HEK293 (cell line): ENCODE results near the gene PTBP1.

Source experiments
- CTCF ChIA-PET: fragments of 350-600 bp; formaldehyde crosslinking; extraction: SDS; loops from one replicate; lab custom pipeline; 2021; ENCODE audit warnings: antibody characterized with exemption; lab: Yijun Ruan, JAX
- POLR2A ChIA-PET: fragments of 300-600 bp; formaldehyde crosslinking; extraction: SDS; loops from one replicate; lab custom pipeline; 2020; ENCODE audit warnings: antibody characterized with exemption, inconsistent platforms; lab: Yijun Ruan, JAX
- H3K27ac ChIP-seq: fragments of 200-500 bp; sonication (Bioruptor generic); 2 replicates; pipeline ENCODE4 v1.5.1; 2014; ENCODE audit warnings: low read depth, low read length, control low read depth, inconsistent platforms; ENCODE audit errors: extremely low read depth
- H3K36me3 ChIP-seq, 2 experiments: fragments of 200-500 bp in 1 of 2; sonication (Bioruptor generic) in 1 of 2; 1 replicate in 1 of 2; 2 replicates in 1 of 2; pipeline ENCODE4 v1.5.1; 2014 to 2017; ENCODE audit warnings: inconsistent platforms in 2 of 2, low read length in 2 of 2; ENCODE audit not compliant: control insufficient read depth in 2 of 2, insufficient read depth in 1 of 2
- H3K4me1 ChIP-seq: fragments of 200-500 bp; sonication (Bioruptor generic); 2 replicates; pipeline ENCODE4 v1.5.1; 2014; ENCODE audit warnings: mild to moderate bottlenecking, low read length, inconsistent platforms; ENCODE audit not compliant: control insufficient read depth, insufficient read depth
- H3K4me3 ChIP-seq: 2 replicates; pipeline ENCODE4 v1.5.1; 2011; ENCODE audit warnings: low read depth, mild to moderate bottlenecking, control low read depth, low read length, moderate library complexity
- H3K9me3 ChIP-seq: fragments of 200-500 bp; sonication (Bioruptor generic); 2 replicates; pipeline ENCODE4 v1.5.1; 2014; ENCODE audit warnings: low read depth, low read length, inconsistent platforms; ENCODE audit not compliant: control insufficient read depth, insufficient read depth
- BCL6B ChIP-seq: fragments of 450-650 bp; formaldehyde crosslinking; IDR thresholded peaks from 2 replicates; pipeline ENCODE4 v1.5.1; 2017; ENCODE audit warnings: missing biosample characterization, missing genetic modification characterization
- EGR2 ChIP-seq: fragments of 450-650 bp; formaldehyde crosslinking; IDR thresholded peaks from 2 replicates; pipeline ENCODE4 v1.5.1; 2016; ENCODE audit warnings: low read depth, missing biosample characterization, missing genetic modification characterization
- ELK4 ChIP-seq: IDR thresholded peaks from 2 replicates; pipeline ENCODE4 v1.6.1; 2011; ENCODE audit warnings: mild to moderate bottlenecking, low read depth, low read length, borderline replicate concordance
- KLF10 ChIP-seq: fragments of 450-650 bp; IDR thresholded peaks from 2 replicates; pipeline ENCODE4 v1.5.1; 2018; ENCODE audit warnings: missing biosample characterization, mild to moderate bottlenecking, missing genetic modification characterization
- KLF16 ChIP-seq: fragments of 450-650 bp; formaldehyde crosslinking; IDR thresholded peaks from 2 replicates; pipeline ENCODE4 v1.5.1; 2017; ENCODE audit warnings: missing biosample characterization, missing genetic modification characterization
- MZF1 ChIP-seq: fragments of 450-650 bp; formaldehyde crosslinking; IDR thresholded peaks from 2 replicates; pipeline ENCODE4 v1.5.1; 2017; ENCODE audit warnings: missing biosample characterization, missing genetic modification characterization, borderline replicate concordance
- PBX3 ChIP-seq: sonication (generic); formaldehyde crosslinking; IDR thresholded peaks from 2 replicates; pipeline ENCODE4 v1.8.1; 2022; ENCODE audit warnings: mild to moderate bottlenecking, moderate library complexity, missing genetic modification reagents
- SCRT1 ChIP-seq: fragments of 450-650 bp; formaldehyde crosslinking; IDR thresholded peaks from 2 replicates; pipeline ENCODE4 v1.5.1; 2016; ENCODE audit warnings: missing biosample characterization, missing genetic modification characterization, borderline replicate concordance
- SP3 ChIP-seq: fragments of 450-650 bp; formaldehyde crosslinking; IDR thresholded peaks from 2 replicates; pipeline ENCODE4 v1.5.1; 2016; ENCODE audit warnings: missing biosample characterization, missing genetic modification characterization
- ZNF133 ChIP-seq: fragments of 450-650 bp; formaldehyde crosslinking; IDR thresholded peaks from 2 replicates; pipeline ENCODE4 v1.5.1; 2016; ENCODE audit warnings: missing biosample characterization, missing genetic modification characterization
- ZNF175 ChIP-seq: fragments of 450-650 bp; formaldehyde crosslinking; IDR thresholded peaks from 2 replicates; pipeline ENCODE4 v1.5.1; 2016; ENCODE audit warnings: missing biosample characterization, missing genetic modification characterization
- ZNF19 ChIP-seq: fragments of 450-650 bp; formaldehyde crosslinking; IDR thresholded peaks from 2 replicates; pipeline ENCODE4; 2016; ENCODE audit warnings: missing biosample characterization, missing genetic modification characterization, low read depth
- ZNF280C ChIP-seq: fragments of 450-650 bp; formaldehyde crosslinking; IDR thresholded peaks from 2 replicates; pipeline ENCODE4 v1.5.1; 2016; ENCODE audit warnings: missing biosample characterization, missing genetic modification characterization
- ZNF335 ChIP-seq: fragments of 450-650 bp; formaldehyde crosslinking; conservative IDR thresholded peaks from 2 replicates; pipeline ENCODE4 v1.5.1; 2016; ENCODE audit warnings: missing biosample characterization, missing genetic modification characterization
- ZNF341 ChIP-seq: fragments of 450-650 bp; formaldehyde crosslinking; IDR thresholded peaks from 2 replicates; pipeline ENCODE4; 2016; ENCODE audit warnings: low read depth, missing biosample characterization, missing genetic modification characterization
- ZNF426 ChIP-seq: fragments of 450-650 bp; formaldehyde crosslinking; IDR thresholded peaks from 2 replicates; pipeline ENCODE4 v1.5.1; 2017; ENCODE audit warnings: missing biosample characterization, missing genetic modification characterization, mild to moderate bottlenecking, inconsistent platforms, moderate library complexity
- ZNF473 ChIP-seq: fragments of 450-650 bp; formaldehyde crosslinking; IDR thresholded peaks from 2 replicates; pipeline ENCODE4 v1.5.1; 2017; ENCODE audit warnings: missing biosample characterization, missing genetic modification characterization
- ZNF48 ChIP-seq: fragments of 450-650 bp; formaldehyde crosslinking; IDR thresholded peaks from 2 replicates; pipeline ENCODE4 v1.5.1; 2016; ENCODE audit warnings: missing biosample characterization, missing genetic modification characterization
- ZNF529 ChIP-seq: fragments of 450-650 bp; formaldehyde crosslinking; IDR thresholded peaks from 2 replicates; pipeline ENCODE4 v1.5.1; 2017; ENCODE audit warnings: missing genetic modification characterization, missing biosample characterization; ENCODE audit not compliant: insufficient replicate concordance
- ZNF548 ChIP-seq: fragments of 450-650 bp; formaldehyde crosslinking; IDR thresholded peaks from 2 replicates; pipeline ENCODE4 v1.5.1; 2016; ENCODE audit warnings: missing biosample characterization, missing genetic modification characterization
- ZNF610 ChIP-seq: fragments of 450-650 bp; formaldehyde crosslinking; IDR thresholded peaks from 2 replicates; pipeline ENCODE4 v1.5.1; 2016; ENCODE audit warnings: missing biosample characterization, missing genetic modification characterization, borderline replicate concordance
- ZNF664 ChIP-seq: fragments of 450-650 bp; formaldehyde crosslinking; IDR thresholded peaks from 2 replicates; pipeline ENCODE4 v1.5.1; 2016; ENCODE audit warnings: missing biosample characterization, missing genetic modification characterization
- ZNF843 ChIP-seq: fragments of 450-650 bp; formaldehyde crosslinking; IDR thresholded peaks from 2 replicates; pipeline ENCODE4 v1.5.1; 2016; ENCODE audit warnings: missing biosample characterization, missing genetic modification characterization
- ZXDB ChIP-seq: fragments of 450-650 bp; formaldehyde crosslinking; IDR thresholded peaks from 2 replicates; pipeline ENCODE4 v1.5.1; 2016; ENCODE audit warnings: missing biosample characterization, missing genetic modification characterization
- TF ChIP-seq, protein P1 (sequence below): fragments of 450-650 bp; formaldehyde crosslinking; IDR thresholded peaks from 2 replicates; pipeline ENCODE4 v1.5.1; 2016; ENCODE audit warnings: missing biosample characterization, missing genetic modification characterization

The PTBP1 gene

GRCh38 chr19:855142-855541, 57.9 kb downstream of the PTBP1 start:
- H3K27ac ChIP-seq: no peak overlapping the region
- no peaks in the 10 kb centered on the region for H3K4me1 ChIP-seq
- TF ChIP-seq ZNF664 (tag by site-specific recombination) (peak; percentile 80), ZNF426 (tag by site-specific recombination) (no peak), BCL6B (no peak), ZNF473 (no peak), MZF1 (tag by site-specific recombination) (no peak), ZNF133 (tag by site-specific recombination) (no peak), ZNF548 (tag by site-specific recombination) (no peak)
- H3K4me3 ChIP-seq: no peak overlapping the region
- ChIA-PET CTCF (interaction anchor here (2.6 kb wide), 1 partner anchor 68 kb away, joined by 7 read pairs; no protein-coding TSS in a partner anchor), POLR2A (no interaction called here)
- no peaks in the 10 kb centered on the region for H3K36me3 ChIP-seq
- H3K9me3 ChIP-seq: no peaks in the 10 kb centered on the region

- Histone ChIP-seq H3K27ac (no peak overlapping the region), H3K4me1 (no peaks in the 10 kb centered on the region), H3K9me3 (no peaks in the 10 kb centered on the region), H3K36me3 (no peaks in the 10 kb centered on the region), H3K4me3 (no peak overlapping the region)
- TF ChIP-seq ZNF548 (tag by site-specific recombination) (no peak), ZNF341 (no peak), PBX3 (CRISPR knock-in tag) (no peak), ZNF843 (tag by site-specific recombination) (no peak), ZNF48 (tag by site-specific recombination) (no peak), SCRT1 (tag by site-specific recombination) (no peak), ELK4 (no peak), KLF16 (no peak), KLF10 (no peak), EGR2 (tag by site-specific recombination) (no peak), SP3 (tag by site-specific recombination) (no peak), ZNF335 (tag by site-specific recombination) (no peak), ZNF19 (tag by site-specific recombination) (no peak), ZNF529 (no peak), MZF1 (tag by site-specific recombination) (no peak), ZNF175 (tag by site-specific recombination) (no peak), ZNF280C (tag by site-specific recombination) (no peak), ZXDB (tag by site-specific recombination) (no peak), ZNF610 (tag by site-specific recombination) (no peak)
- TF ChIP-seq, protein P1, sequence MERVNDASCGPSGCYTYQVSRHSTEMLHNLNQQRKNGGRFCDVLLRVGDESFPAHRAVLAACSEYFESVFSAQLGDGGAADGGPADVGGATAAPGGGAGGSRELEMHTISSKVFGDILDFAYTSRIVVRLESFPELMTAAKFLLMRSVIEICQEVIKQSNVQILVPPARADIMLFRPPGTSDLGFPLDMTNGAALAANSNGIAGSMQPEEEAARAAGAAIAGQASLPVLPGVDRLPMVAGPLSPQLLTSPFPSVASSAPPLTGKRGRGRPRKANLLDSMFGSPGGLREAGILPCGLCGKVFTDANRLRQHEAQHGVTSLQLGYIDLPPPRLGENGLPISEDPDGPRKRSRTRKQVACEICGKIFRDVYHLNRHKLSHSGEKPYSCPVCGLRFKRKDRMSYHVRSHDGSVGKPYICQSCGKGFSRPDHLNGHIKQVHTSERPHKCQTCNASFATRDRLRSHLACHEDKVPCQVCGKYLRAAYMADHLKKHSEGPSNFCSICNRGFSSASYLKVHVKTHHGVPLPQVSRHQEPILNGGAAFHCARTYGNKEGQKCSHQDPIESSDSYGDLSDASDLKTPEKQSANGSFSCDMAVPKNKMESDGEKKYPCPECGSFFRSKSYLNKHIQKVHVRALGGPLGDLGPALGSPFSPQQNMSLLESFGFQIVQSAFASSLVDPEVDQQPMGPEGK: no peak
- ChIA-PET CTCF (interaction anchor here (0.6 to 2.6 kb wide), 5 partner anchors 36 to 481 kb away, joined by 3 to 7 read pairs (median 3); no protein-coding TSS in a partner anchor), POLR2A (no interaction called here)
These were observed 58.4 kb downstream of the PTBP1 start for GRCh38 chr19:855566-856120.
